ENCODE data around the gene SUGCT.

Gene SUGCT

GRCh38 chr7:40784176-40784575 lies 649.4 kb downstream of the SUGCT start:
- TF ChIP-seq, protein P1, sequence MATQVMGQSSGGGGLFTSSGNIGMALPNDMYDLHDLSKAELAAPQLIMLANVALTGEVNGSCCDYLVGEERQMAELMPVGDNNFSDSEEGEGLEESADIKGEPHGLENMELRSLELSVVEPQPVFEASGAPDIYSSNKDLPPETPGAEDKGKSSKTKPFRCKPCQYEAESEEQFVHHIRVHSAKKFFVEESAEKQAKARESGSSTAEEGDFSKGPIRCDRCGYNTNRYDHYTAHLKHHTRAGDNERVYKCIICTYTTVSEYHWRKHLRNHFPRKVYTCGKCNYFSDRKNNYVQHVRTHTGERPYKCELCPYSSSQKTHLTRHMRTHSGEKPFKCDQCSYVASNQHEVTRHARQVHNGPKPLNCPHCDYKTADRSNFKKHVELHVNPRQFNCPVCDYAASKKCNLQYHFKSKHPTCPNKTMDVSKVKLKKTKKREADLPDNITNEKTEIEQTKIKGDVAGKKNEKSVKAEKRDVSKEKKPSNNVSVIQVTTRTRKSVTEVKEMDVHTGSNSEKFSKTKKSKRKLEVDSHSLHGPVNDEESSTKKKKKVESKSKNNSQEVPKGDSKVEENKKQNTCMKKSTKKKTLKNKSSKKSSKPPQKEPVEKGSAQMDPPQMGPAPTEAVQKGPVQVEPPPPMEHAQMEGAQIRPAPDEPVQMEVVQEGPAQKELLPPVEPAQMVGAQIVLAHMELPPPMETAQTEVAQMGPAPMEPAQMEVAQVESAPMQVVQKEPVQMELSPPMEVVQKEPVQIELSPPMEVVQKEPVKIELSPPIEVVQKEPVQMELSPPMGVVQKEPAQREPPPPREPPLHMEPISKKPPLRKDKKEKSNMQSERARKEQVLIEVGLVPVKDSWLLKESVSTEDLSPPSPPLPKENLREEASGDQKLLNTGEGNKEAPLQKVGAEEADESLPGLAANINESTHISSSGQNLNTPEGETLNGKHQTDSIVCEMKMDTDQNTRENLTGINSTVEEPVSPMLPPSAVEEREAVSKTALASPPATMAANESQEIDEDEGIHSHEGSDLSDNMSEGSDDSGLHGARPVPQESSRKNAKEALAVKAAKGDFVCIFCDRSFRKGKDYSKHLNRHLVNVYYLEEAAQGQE (IDR thresholded peaks at IDR 0.05; ENCODE audit: insufficient read depth in 1 of 2, low read depth in 2 of 2, low read length in 2 of 2): no peak
- TF ChIP-seq SIN3A (IDR thresholded peaks at IDR 0.05; ENCODE audit: borderline replicate concordance, insufficient read depth, low read length): no peak

- no peak for TF ChIP-seq SIN3A (IDR thresholded peaks at IDR 0.05; ENCODE audit: borderline replicate concordance, insufficient read depth, low read length)
- TF ChIP-seq, protein P1 (IDR thresholded peaks at IDR 0.05; ENCODE audit: insufficient read depth in 1 of 2, low read depth in 2 of 2, low read length in 2 of 2): no peak
- TF ChIP-seq POLR2AphosphoS5 (IDR thresholded peaks at IDR 0.05; ENCODE audit: low read depth, low read length): no peak
- no peak for TF ChIP-seq TAF1 (IDR thresholded peaks at IDR 0.05; ENCODE audit: borderline replicate concordance, insufficient read depth, low read length)
- no peak for TF ChIP-seq FOXP2 (optimal IDR thresholded peaks at IDR 0.05; ENCODE audit: borderline replicate concordance, extremely low read depth, extremely low read length, insufficient read depth)
These were observed 652.1 kb downstream of the SUGCT start for GRCh38 chr7:40786909-40787308.

DNA sequence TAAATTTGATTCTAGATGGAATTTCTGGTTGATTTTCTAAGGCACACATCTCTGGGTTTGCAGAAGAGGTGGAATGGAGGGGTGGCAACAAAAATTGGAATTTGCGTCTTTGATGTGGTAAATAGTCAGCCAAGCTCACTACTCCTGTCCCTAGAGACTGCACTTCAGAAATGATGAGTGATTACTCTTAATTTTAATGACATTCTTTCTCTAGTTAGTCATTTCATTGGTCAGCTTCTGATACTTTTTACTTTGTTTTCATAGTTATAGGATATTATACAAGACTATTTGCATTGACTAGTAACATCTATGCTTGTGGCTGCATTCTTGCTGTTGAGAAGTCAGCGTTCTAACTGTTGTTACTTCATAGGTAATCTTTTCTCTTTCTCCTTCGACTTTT lies 658.3 kb downstream of the SUGCT start:
- TF ChIP-seq, protein P1 (IDR thresholded peaks at IDR 0.05; ENCODE audit: insufficient read depth in 1 of 2, low read depth in 2 of 2, low read length in 2 of 2): no peak
- no peak for TF ChIP-seq FOXP2 (optimal IDR thresholded peaks at IDR 0.05; ENCODE audit: borderline replicate concordance, extremely low read depth, extremely low read length, insufficient read depth)
- TF ChIP-seq SIN3A (IDR thresholded peaks at IDR 0.05; ENCODE audit: borderline replicate concordance, insufficient read depth, low read length): no peak
- TF ChIP-seq POLR2AphosphoS5 (IDR thresholded peaks at IDR 0.05; ENCODE audit: low read depth, low read length): no peak
- no peak for TF ChIP-seq TAF1 (IDR thresholded peaks at IDR 0.05; ENCODE audit: borderline replicate concordance, insufficient read depth, low read length)

- TF ChIP-seq SIN3A (IDR thresholded peaks at IDR 0.05; ENCODE audit: borderline replicate concordance, insufficient read depth, low read length) (no peak), FOXP2 (optimal IDR thresholded peaks at IDR 0.05; ENCODE audit: borderline replicate concordance, extremely low read depth, extremely low read length, insufficient read depth) (no peak), TAF1 (IDR thresholded peaks at IDR 0.05; ENCODE audit: borderline replicate concordance, insufficient read depth, low read length) (no peak), POLR2AphosphoS5 (IDR thresholded peaks at IDR 0.05; ENCODE audit: low read depth, low read length) (no peak)
- TF ChIP-seq, protein P1 (IDR thresholded peaks at IDR 0.05; ENCODE audit: insufficient read depth in 1 of 2, low read depth in 2 of 2, low read length in 2 of 2): no peak
These were observed 660.8 kb downstream of the SUGCT start for GRCh38 chr7:40795607-40796006.

DNA sequence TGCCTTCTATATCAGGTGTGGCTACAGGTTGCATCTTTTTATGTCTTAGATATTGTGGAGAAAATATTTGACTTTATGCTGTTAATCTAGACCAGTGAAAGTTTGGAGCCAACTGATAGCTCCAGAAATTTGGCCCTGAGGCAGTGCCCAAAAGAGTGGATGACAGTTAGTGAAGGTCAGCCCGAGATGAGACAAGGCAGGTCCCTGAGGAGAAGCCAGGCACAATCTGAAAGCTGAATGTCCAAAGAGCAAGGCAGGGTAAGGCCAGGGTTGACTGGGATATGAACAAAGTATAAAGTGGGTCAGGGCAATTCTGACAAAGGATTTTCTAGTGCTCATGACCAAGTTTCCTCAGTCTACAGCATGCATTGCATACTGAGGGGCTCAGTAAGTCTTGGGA lies 661.9 kb downstream of the SUGCT start:
- TF ChIP-seq FOXP2 (optimal IDR thresholded peaks at IDR 0.05; ENCODE audit: borderline replicate concordance, extremely low read depth, extremely low read length, insufficient read depth): no peak
- TF ChIP-seq, protein P1 (IDR thresholded peaks at IDR 0.05; ENCODE audit: insufficient read depth in 1 of 2, low read depth in 2 of 2, low read length in 2 of 2): no peak
- TF ChIP-seq POLR2AphosphoS5 (IDR thresholded peaks at IDR 0.05; ENCODE audit: low read depth, low read length): no peak
